Measurements from ENCODE around the gene DUS2. TPM values are rescaled to one million over a fixed set of nuclear protein-coding genes. Genes with fewer than 3 reads are reported as not detected.

The DUS2 gene
- total RNA-seq, 1 donor from 2014 or later: 16.4 TPM

GRCh38 chr16:68126395-68126794, 103.3 kb downstream of the DUS2 start:
- TF ChIP-seq CTCF (IDR thresholded peaks at IDR 0.05; ENCODE audit: unreplicated experiment): no peak
- Mint-ChIP-seq H3K4me1 (ENCODE audit: unreplicated experiment) (peaks cover 9% of the 10 kb centered on the region), H3K36me3 (ENCODE audit: low read depth, unreplicated experiment) (no peaks in the 10 kb centered on the region), H3K27ac (ENCODE audit: unreplicated experiment) (no peak overlapping the region), H3K9me3 (ENCODE audit: unreplicated experiment) (no peaks in the 10 kb centered on the region), H3K27me3 (ENCODE audit: unreplicated experiment) (peaks cover 2% of the 10 kb centered on the region), H3K4me3 (ENCODE audit: unreplicated experiment) (no peak overlapping the region)
- DNase-seq (ENCODE audit: low spot score): no peak

GRCh38 chr16:68128577-68129305, 105.7 kb downstream of the DUS2 start:
- Mint-ChIP-seq H3K27me3 (ENCODE audit: unreplicated experiment) (peaks cover 2% of the 10 kb centered on the region), H3K4me3 (ENCODE audit: unreplicated experiment) (no peak overlapping the region), H3K36me3 (ENCODE audit: low read depth, unreplicated experiment) (no peaks in the 10 kb centered on the region), H3K9me3 (ENCODE audit: unreplicated experiment) (no peaks in the 10 kb centered on the region), H3K27ac (ENCODE audit: unreplicated experiment) (no peak overlapping the region), H3K4me1 (ENCODE audit: unreplicated experiment) (peaks cover 9% of the 10 kb centered on the region)
- TF ChIP-seq CTCF (IDR thresholded peaks at IDR 0.05; ENCODE audit: unreplicated experiment): no peak
- DNase-seq (ENCODE audit: low spot score): no peak

Other genes starting within 250 kb of the DUS2 start
- 19.5 TPM for gene RANBP10, start 216.7 kb upstream of the DUS2 start, total RNA-seq (ENCODE audit: unreplicated experiment)
- 2.8 TPM for gene TSNAXIP1, start 216.4 kb upstream of the DUS2 start, total RNA-seq (ENCODE audit: unreplicated experiment)
- gene THAP11, start 181.0 kb upstream of the DUS2 start, total RNA-seq (ENCODE audit: unreplicated experiment): 29.6 TPM
- gene NUTF2, start 176.4 kb upstream of the DUS2 start, total RNA-seq (ENCODE audit: unreplicated experiment): 217 TPM
- gene CENPT, start 175.6 kb upstream of the DUS2 start, total RNA-seq (ENCODE audit: unreplicated experiment): 82.9 TPM
- gene EDC4, start 150.2 kb upstream of the DUS2 start, total RNA-seq (ENCODE audit: unreplicated experiment): 83.0 TPM
- gene NRN1L, start 138.4 kb upstream of the DUS2 start, total RNA-seq (ENCODE audit: unreplicated experiment): 0.56 TPM
- 47.5 TPM for gene PSKH1, start 130.0 kb upstream of the DUS2 start, total RNA-seq (ENCODE audit: unreplicated experiment)
- 0.56 TPM for gene CTRL, start 91.4 kb upstream of the DUS2 start, total RNA-seq (ENCODE audit: unreplicated experiment)
- 15.3 TPM for gene PSMB10, start 86.4 kb upstream of the DUS2 start, total RNA-seq (ENCODE audit: unreplicated experiment)
- gene LCAT, start 79.2 kb upstream of the DUS2 start, total RNA-seq (ENCODE audit: unreplicated experiment): 17.0 TPM
- 44.2 TPM for gene SLC12A4, start 54.6 kb upstream of the DUS2 start, total RNA-seq (ENCODE audit: unreplicated experiment)
- gene DPEP3, start 42.8 kb upstream of the DUS2 start, total RNA-seq (ENCODE audit: unreplicated experiment): not detected
- 1.0 TPM for gene DPEP2, start 23.8 kb upstream of the DUS2 start, total RNA-seq (ENCODE audit: unreplicated experiment)
- not detected for gene DPEP2NB, start 7.4 kb upstream of the DUS2 start, total RNA-seq (ENCODE audit: unreplicated experiment)
- gene DDX28, start 52 bp upstream of the DUS2 start, total RNA-seq (ENCODE audit: unreplicated experiment): 10.3 TPM
- 38.4 TPM for gene NFATC3, start 62.1 kb downstream of the DUS2 start, total RNA-seq (ENCODE audit: unreplicated experiment)
- 0.64 TPM for gene ESRP2, start 212.8 kb downstream of the DUS2 start, total RNA-seq (ENCODE audit: unreplicated experiment)
- gene PLA2G15, start 222.1 kb downstream of the DUS2 start, total RNA-seq (ENCODE audit: unreplicated experiment): 14.9 TPM
- 20.8 TPM for gene SLC7A6, start 241.2 kb downstream of the DUS2 start, total RNA-seq (ENCODE audit: unreplicated experiment)

Measured in endothelial cell (in vitro differentiated cells).